H1 (cell line): ENCODE results near the gene MYBPC3.

Experiments
- ATF2 ChIP-seq: IDR thresholded peaks from 2 replicates; pipeline ENCODE4 v1.6.1; 2012; ENCODE audit warnings: low read length, inconsistent platforms
- CHD1 ChIP-seq: IDR thresholded peaks from 2 replicates; pipeline ENCODE4 v1.6.1; 2012; ENCODE audit warnings: low read depth, low read length, improper control_type of control experiment
- POLR2A ChIP-seq, 2 experiments: IDR thresholded peaks; 1 replicate in 1 of 2; 2 replicates in 1 of 2; pipeline ENCODE4 v1.6.1; 2011; ENCODE audit warnings: low read depth in 2 of 2, low read length in 2 of 2, mild to moderate bottlenecking in 2 of 2; ENCODE audit errors: control extremely low read depth in 1 of 2

GRCh38 chr11:47359162-47359561, 6.7 kb upstream of the MYBPC3 start:
- TF ChIP-seq ATF2, result no peak
- TF ChIP-seq POLR2A (IDR thresholded peaks at IDR 0.05; ENCODE audit: control extremely low read depth in 1 of 2, low read depth in 2 of 2, low read length in 2 of 2), result no peak
- no peak for TF ChIP-seq CHD1
